OCI-LY1 (cell line): Measurements from ENCODE around the gene KPTN.

ENCODE experiments used
- H2AFZ ChIP-seq: fragments of 200-600 bp; sonication (generic), shearing (Covaris generic); 2 replicates; pipeline ENCODE4 v1.6.0; 2014; ENCODE audit warnings: antibody characterized with exemption, mild to moderate bottlenecking, low read length
- H3F3A ChIP-seq: fragments of 200-600 bp; sonication (generic), shearing (Covaris generic); 2 replicates; pipeline ENCODE4 v1.6.0; 2014; ENCODE audit warnings: mild to moderate bottlenecking, antibody characterized with exemption, low read length, moderate library complexity; ENCODE audit not compliant: insufficient read depth
- H3K27ac ChIP-seq: fragments of 200-600 bp; sonication (generic); 2 replicates; pipeline ENCODE4 v1.5.1; 2014; ENCODE audit warnings: low read length, mixed run types, mild to moderate bottlenecking, low read depth; ENCODE audit not compliant: poor library complexity, severe bottlenecking
- H3K27me3 ChIP-seq: fragments of 200-600 bp; sonication (generic); 2 replicates; pipeline ENCODE4 v1.6.0; 2014; ENCODE audit warnings: antibody characterized with exemption, mild to moderate bottlenecking, low read length, moderate library complexity; ENCODE audit not compliant: insufficient read depth
- H3K36me3 ChIP-seq: fragments of 200-600 bp; sonication (generic); 2 replicates; pipeline ENCODE4 v1.6.1; 2014; ENCODE audit warnings: mild to moderate bottlenecking, antibody characterized with exemption, low read length, moderate library complexity, mixed read lengths; ENCODE audit not compliant: insufficient read depth
- H3K4me1 ChIP-seq: fragments of 200-600 bp; sonication (generic); 2 replicates; pipeline ENCODE4 v1.5.1; 2014; ENCODE audit warnings: mild to moderate bottlenecking, low read length, moderate library complexity; ENCODE audit not compliant: insufficient read depth, severe bottlenecking
- H3K4me2 ChIP-seq: fragments of 200-600 bp; sonication (generic), shearing (Covaris generic); 2 replicates; pipeline ENCODE4 v1.6.1; 2014; ENCODE audit warnings: low read length
- H3K4me3 ChIP-seq: fragments of 200-600 bp; sonication (generic); 2 replicates; pipeline ENCODE4 v1.5.1; 2014; ENCODE audit warnings: low read length, low read depth, mild to moderate bottlenecking, mixed read lengths; ENCODE audit not compliant: poor library complexity, severe bottlenecking
- H3K79me2 ChIP-seq: fragments of 200-600 bp; shearing (Covaris generic); 2 replicates; pipeline ENCODE4 v1.6.1; 2016; ENCODE audit warnings: mixed run types, low read length, mixed read lengths; ENCODE audit not compliant: insufficient read depth
- H3K9ac ChIP-seq: fragments of 200-600 bp; sonication (generic), shearing (Covaris generic); 2 replicates; pipeline ENCODE4 v1.6.1; 2014; ENCODE audit warnings: mild to moderate bottlenecking, low read length, mixed read lengths
- H3K9me2 ChIP-seq: fragments of 200-600 bp; sonication (generic), shearing (Covaris generic); 2 replicates; pipeline ENCODE4 v1.6.1; 2014; ENCODE audit warnings: low read depth, mild to moderate bottlenecking, low read length, mixed read lengths
- H3K9me3 ChIP-seq: fragments of 200-600 bp; shearing (Covaris generic); 2 replicates; pipeline ENCODE4 v1.6.1; 2014; ENCODE audit warnings: low read length, mixed read lengths
- H4K20me1 ChIP-seq: fragments of 200-600 bp; sonication (generic), shearing (Covaris generic); 2 replicates; pipeline ENCODE4 v1.6.0; 2016; ENCODE audit warnings: mild to moderate bottlenecking, low read length; ENCODE audit not compliant: insufficient read depth
- EZH2 ChIP-seq: fragments of 200-600 bp; sonication (generic), shearing (Covaris generic); IDR thresholded peaks from 2 replicates; pipeline ENCODE4 v1.8.0; 2017; ENCODE audit warnings: borderline replicate concordance, mixed run types, mild to moderate bottlenecking, antibody characterized with exemption, low read length, moderate library complexity, mixed read lengths
- TF ChIP-seq, protein P1 (sequence below): fragments of 200-600 bp; sonication (generic), shearing (Covaris generic); IDR thresholded peaks from 2 replicates; pipeline ENCODE4 v1.5.1; 2017; ENCODE audit warnings: mild to moderate bottlenecking, antibody characterized with exemption, low read length, moderate library complexity, mixed read lengths

Gene KPTN

GRCh38 chr19:47503826-47504150 is 19.8 kb upstream of the KPTN start:
- TF ChIP-seq EZH2, result no peak
- TF ChIP-seq, protein P1, sequence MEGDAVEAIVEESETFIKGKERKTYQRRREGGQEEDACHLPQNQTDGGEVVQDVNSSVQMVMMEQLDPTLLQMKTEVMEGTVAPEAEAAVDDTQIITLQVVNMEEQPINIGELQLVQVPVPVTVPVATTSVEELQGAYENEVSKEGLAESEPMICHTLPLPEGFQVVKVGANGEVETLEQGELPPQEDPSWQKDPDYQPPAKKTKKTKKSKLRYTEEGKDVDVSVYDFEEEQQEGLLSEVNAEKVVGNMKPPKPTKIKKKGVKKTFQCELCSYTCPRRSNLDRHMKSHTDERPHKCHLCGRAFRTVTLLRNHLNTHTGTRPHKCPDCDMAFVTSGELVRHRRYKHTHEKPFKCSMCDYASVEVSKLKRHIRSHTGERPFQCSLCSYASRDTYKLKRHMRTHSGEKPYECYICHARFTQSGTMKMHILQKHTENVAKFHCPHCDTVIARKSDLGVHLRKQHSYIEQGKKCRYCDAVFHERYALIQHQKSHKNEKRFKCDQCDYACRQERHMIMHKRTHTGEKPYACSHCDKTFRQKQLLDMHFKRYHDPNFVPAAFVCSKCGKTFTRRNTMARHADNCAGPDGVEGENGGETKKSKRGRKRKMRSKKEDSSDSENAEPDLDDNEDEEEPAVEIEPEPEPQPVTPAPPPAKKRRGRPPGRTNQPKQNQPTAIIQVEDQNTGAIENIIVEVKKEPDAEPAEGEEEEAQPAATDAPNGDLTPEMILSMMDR, result no peak
- H3K27me3 ChIP-seq, result no peaks in the 10 kb centered on the region
- H3K36me3 ChIP-seq, result peaks cover 41% of the 10 kb centered on the region; the same call in 1 of the 2 replicates

GRCh38 chr19:47503130-47503825 is 19.3 kb upstream of the KPTN start:
- no peak overlapping the region for H3K9ac ChIP-seq
- TF ChIP-seq, protein P1, result no peak
- no peak for TF ChIP-seq EZH2
- H3K9me3 ChIP-seq, result no peaks in the 10 kb centered on the region
- H3K9me2 ChIP-seq, result no peaks in the 10 kb centered on the region
- H3K4me3 ChIP-seq, result no peak overlapping the region
- no peak overlapping the region for H3K27ac ChIP-seq
- no peak overlapping the region for H2AFZ ChIP-seq
- H3K4me2 ChIP-seq, result no peak overlapping the region
- no peaks in the 10 kb centered on the region for H4K20me1 ChIP-seq
- no peaks in the 10 kb centered on the region for H3F3A ChIP-seq
- no peaks in the 10 kb centered on the region for H3K4me1 ChIP-seq
- H3K36me3 ChIP-seq, result peaks cover 41% of the 10 kb centered on the region; the same call in 1 of the 2 replicates
- H3K79me2 ChIP-seq, result no peaks in the 10 kb centered on the region
- no peaks in the 10 kb centered on the region for H3K27me3 ChIP-seq

More at GRCh38 chr19:47503826-47504150, 19.8 kb upstream of the KPTN start:
- Histone ChIP-seq H3F3A (no peaks in the 10 kb centered on the region), H3K9me2 (no peaks in the 10 kb centered on the region), H2AFZ (no peak overlapping the region), H3K27ac (no peak overlapping the region), H3K4me3 (no peak overlapping the region), H3K4me2 (no peak overlapping the region), H3K9me3 (no peaks in the 10 kb centered on the region), H4K20me1 (no peaks in the 10 kb centered on the region), H3K4me1 (no peaks in the 10 kb centered on the region), H3K9ac (no peak overlapping the region), H3K79me2 (no peaks in the 10 kb centered on the region)

DNA sequence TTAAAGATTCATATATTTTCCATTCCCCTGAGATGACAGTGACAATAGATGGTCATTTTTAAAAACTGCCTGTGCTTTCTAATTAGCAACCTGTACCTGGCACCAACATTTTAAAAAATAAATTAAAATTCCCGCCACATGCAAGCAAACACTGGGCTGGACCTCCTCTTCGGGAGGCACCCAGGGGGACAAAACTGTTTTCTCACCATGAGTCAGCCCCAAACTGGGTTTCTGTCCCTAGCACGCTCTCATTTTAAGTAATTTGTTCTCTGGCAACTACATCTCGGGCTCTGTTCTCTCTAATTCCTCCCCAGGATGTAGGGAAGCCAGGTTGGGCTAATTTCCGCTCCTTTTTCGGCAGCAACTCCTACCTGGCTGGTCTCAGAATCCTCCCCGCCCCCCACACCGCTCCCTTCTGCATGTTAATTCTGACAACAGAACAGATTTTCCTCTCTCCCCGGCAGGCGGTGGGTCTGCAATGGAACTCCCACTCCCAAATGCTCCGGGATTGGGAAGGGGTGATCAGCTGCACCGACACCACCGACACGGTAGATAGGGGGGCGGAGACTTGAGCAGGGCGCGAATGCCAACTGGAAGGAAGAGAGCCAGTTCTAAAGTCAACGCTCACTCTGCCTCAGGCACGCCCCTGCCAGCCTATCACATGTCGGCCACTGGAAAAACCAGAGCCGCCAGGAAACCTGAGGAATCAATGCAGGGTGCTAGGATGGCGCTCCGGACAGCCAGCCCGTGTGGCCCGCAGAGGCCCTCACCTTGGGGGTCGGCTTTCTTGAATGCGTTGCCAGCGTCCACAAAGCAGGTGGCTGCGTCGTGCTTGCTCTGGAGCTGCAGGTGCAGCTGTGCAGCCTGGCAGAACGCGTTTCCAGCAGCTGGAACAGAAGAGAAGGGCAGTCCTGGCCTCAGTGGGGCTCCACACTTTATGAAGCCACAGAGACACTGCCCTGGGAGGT is 16.1 kb upstream of the KPTN start:
- H3K9ac ChIP-seq, result no peak overlapping the region

More for the DNA sequence above, 16.1 kb upstream of the KPTN start:
- H3K27ac ChIP-seq, result no peak overlapping the region
- H3K36me3 ChIP-seq, result peaks cover 47% of the 10 kb centered on the region; the same call in 1 of the 2 replicates
- no peaks in the 10 kb centered on the region for H3K9me3 ChIP-seq
- no peaks in the 10 kb centered on the region for H3K9me2 ChIP-seq
- H2AFZ ChIP-seq, result no peak overlapping the region
- no peak overlapping the region for H3K4me2 ChIP-seq
- H3K27me3 ChIP-seq, result no peaks in the 10 kb centered on the region
- no peaks in the 10 kb centered on the region for H4K20me1 ChIP-seq
- TF ChIP-seq EZH2, result no peak
- TF ChIP-seq, protein P1, result no peak
- H3K4me3 ChIP-seq, result no peak overlapping the region
- H3K79me2 ChIP-seq, result no peaks in the 10 kb centered on the region
- no peaks in the 10 kb centered on the region for H3F3A ChIP-seq
- H3K4me1 ChIP-seq, result no peaks in the 10 kb centered on the region
